ENCODE measurements around the gene TAPBP. TPM values are rescaled to one million over a fixed set of nuclear protein-coding genes. Genes with fewer than 3 reads are reported as not detected.

The TAPBP gene
- total RNA-seq, 1 experiment from 2014 or later, result 28.2 TPM

GRCh38 chr6:33313105-33313708, 671 bp downstream of the TAPBP start:
- no peaks in the 10 kb centered on the region for H3K79me2 ChIP-seq (ENCODE audit: insufficient read depth, low read length)
- peak; percentile 78 for DNase-seq
- no peaks in the 10 kb centered on the region; the same call in 1 of the 2 replicates for H3K27me3 Mint-ChIP-seq (ENCODE audit: low read depth)
- no peak overlapping the region for H2AK5ac ChIP-seq (ENCODE audit: insufficient read length, low read length)
- no peak overlapping the region for H3K27ac ChIP-seq (ENCODE audit: insufficient read length, low read depth, low read length)
- peak overlapping the region; percentile 92 for H3K4me2 ChIP-seq (ENCODE audit: insufficient read depth, insufficient read length, low read length)
- no peak overlapping the region for H4K5ac ChIP-seq (ENCODE audit: insufficient read length, low read depth, low read length)
- no peak overlapping the region for H4K91ac ChIP-seq (ENCODE audit: insufficient read length, low read depth, low read length)
- no peak overlapping the region for H3K23ac ChIP-seq (ENCODE audit: insufficient read length, low read depth, low read length)
- peak overlapping the region; percentile 69; the same call in 1 of the 2 replicates for H3K14ac ChIP-seq (ENCODE audit: insufficient read depth, low read length)
- no peaks in the 10 kb centered on the region for H3K27me3 ChIP-seq (ENCODE audit: insufficient read depth, low read length)
- WGBS (ENCODE audit: extremely low coverage, insufficient read length, low lambda C conversion rate), result no CpG with 5 or more reads among the region's 33 CpGs
- H2BK5ac ChIP-seq (ENCODE audit: insufficient read length, low read length), result no peak overlapping the region
- H4K20me1 ChIP-seq (ENCODE audit: control insufficient read depth, insufficient read depth, insufficient read length), result no peaks in the 10 kb centered on the region
- peaks cover 2 to 14% (median 6%) of the 10 kb centered on the region in 3 experiments; a peak in 5 of 7 replicates for H3K36me3 Mint-ChIP-seq (ENCODE audit: insufficient read depth in 1 of 3, low read depth in 3 of 3)
- peak overlapping the region; percentile 40 to 95 (median 52); a peak in 4 of 7 replicates for H3K27ac Mint-ChIP-seq
- H2BK15ac ChIP-seq (ENCODE audit: low read depth, low read length), result no peak overlapping the region
- H3T11ph ChIP-seq (ENCODE audit: low read length), result no peak overlapping the region
- H3K9me3 Mint-ChIP-seq, result no peaks in the 10 kb centered on the region
- H3K9ac ChIP-seq (ENCODE audit: extremely low read depth, insufficient read length, low read length), result peak overlapping the region; percentile 36
- H3K4me3 Mint-ChIP-seq, result peak overlapping the region; percentile 83 to 97
- peaks cover 31% of the 10 kb centered on the region for H3K23me2 ChIP-seq (ENCODE audit: insufficient read length, low read depth, low read length, poor library complexity, severe bottlenecking)
- H4K8ac ChIP-seq (replicated peaks; ENCODE audit: insufficient read length, low read depth, low read length), result no peak overlapping the region
- no peaks in the 10 kb centered on the region for H3K9me3 ChIP-seq (ENCODE audit: control insufficient read depth, low read depth, low read length)
- no peak overlapping the region for H2BK12ac ChIP-seq (ENCODE audit: insufficient read length, low read depth, low read length)
- H3K56ac ChIP-seq (ENCODE audit: insufficient read length, low read depth, low read length), result no peak overlapping the region
- H2BK20ac ChIP-seq (ENCODE audit: low read depth, low read length, poor library complexity, severe bottlenecking), result no peak overlapping the region
- no peak overlapping the region for H2AFZ ChIP-seq (ENCODE audit: low read length)
- H3K4me1 ChIP-seq (ENCODE audit: insufficient read depth, low read length), result no peaks in the 10 kb centered on the region
- no peak for TF ChIP-seq CTCF (conservative IDR thresholded peaks at IDR 0.05)
- H2BK120ac ChIP-seq (ENCODE audit: low read depth, low read length, poor library complexity, severe bottlenecking), result no peak overlapping the region
- H3K18ac ChIP-seq (ENCODE audit: insufficient read length, low read depth, low read length), result peak overlapping the region; percentile 85
- H3K4ac ChIP-seq (ENCODE audit: low read depth, low read length), result no peak overlapping the region
- H3K4me1 Mint-ChIP-seq, result peaks cover 31 to 38% of the 10 kb centered on the region in 2 experiments
- no peaks in the 10 kb centered on the region for H3K79me1 ChIP-seq (ENCODE audit: insufficient read depth, low read depth, low read length, poor library complexity, severe bottlenecking)

Measured in H9 (cell line).